ENCODE measurements around the gene LIME1. TPM values are rescaled to one million over a fixed set of nuclear protein-coding genes. Genes with fewer than 3 reads are reported as not detected.

The LIME1 gene
- total RNA-seq, 1 donor from 2014 or later: 0.47 TPM

DNA sequence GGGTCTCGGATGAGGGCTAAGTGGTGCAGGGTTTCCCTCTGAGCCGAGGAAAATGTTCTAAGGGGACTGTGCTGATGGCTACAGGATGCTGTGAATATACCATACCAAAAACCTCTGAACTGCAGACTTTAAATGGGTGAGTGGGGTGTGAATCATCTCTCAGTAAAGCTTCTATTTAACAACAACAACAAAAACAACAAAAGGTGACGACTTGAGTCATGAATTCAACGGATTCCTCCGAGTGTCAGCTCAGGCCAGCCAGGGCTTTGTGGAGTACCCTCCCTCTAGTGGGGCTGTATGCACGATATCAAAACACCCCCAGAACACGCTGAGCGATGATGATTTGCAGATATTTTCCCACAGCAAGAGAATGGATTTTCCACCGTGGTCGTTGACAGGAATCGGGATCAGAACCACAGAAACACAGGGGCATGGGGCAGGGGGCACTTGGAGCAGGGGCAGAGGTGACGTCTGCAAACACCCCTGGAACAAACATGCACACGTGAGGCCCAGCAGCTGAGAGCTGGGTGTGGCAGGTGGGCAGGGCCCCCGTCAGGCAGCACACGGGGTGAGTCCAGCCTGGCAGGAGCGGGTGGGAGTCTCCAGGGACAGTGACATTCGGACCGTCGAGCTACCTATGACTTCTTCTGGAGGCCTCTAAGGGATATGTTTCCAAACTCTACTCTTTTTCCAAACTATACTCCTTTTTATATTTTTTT, 41.7 kb downstream of the LIME1 start:
- Histone ChIP-seq H3K4me3 (no peak overlapping the region), H3K9ac (no peak overlapping the region), H3F3A (ENCODE audit: low read depth) (peaks cover 15% of the 10 kb centered on the region), H4K20me1 (ENCODE audit: low read depth) (peaks cover 4% of the 10 kb centered on the region), H3K9me3 (ENCODE audit: low read depth) (no peaks in the 10 kb centered on the region), H3K4me2 (no peak overlapping the region), H2AFZ (replicated peaks) (no peak overlapping the region), H3K79me2 (ENCODE audit: low read depth) (peaks cover 8% of the 10 kb centered on the region), H3K36me3 (no peaks in the 10 kb centered on the region), H3K4me1 (peaks cover 6% of the 10 kb centered on the region), H3K27me3 (no peaks in the 10 kb centered on the region), H3K27ac (no peak overlapping the region)
- Mint-ChIP-seq H3K4me1 (peaks cover 15% of the 10 kb centered on the region), H3K36me3 (peaks cover 6% of the 10 kb centered on the region), H3K9me3 (no peaks in the 10 kb centered on the region), H3K27ac (no peak overlapping the region), H3K4me3 (no peak overlapping the region), H3K27me3 (ENCODE audit: insufficient read depth, low read depth) (peaks cover 6% of the 10 kb centered on the region)
- TF ChIP-seq, protein P1, sequence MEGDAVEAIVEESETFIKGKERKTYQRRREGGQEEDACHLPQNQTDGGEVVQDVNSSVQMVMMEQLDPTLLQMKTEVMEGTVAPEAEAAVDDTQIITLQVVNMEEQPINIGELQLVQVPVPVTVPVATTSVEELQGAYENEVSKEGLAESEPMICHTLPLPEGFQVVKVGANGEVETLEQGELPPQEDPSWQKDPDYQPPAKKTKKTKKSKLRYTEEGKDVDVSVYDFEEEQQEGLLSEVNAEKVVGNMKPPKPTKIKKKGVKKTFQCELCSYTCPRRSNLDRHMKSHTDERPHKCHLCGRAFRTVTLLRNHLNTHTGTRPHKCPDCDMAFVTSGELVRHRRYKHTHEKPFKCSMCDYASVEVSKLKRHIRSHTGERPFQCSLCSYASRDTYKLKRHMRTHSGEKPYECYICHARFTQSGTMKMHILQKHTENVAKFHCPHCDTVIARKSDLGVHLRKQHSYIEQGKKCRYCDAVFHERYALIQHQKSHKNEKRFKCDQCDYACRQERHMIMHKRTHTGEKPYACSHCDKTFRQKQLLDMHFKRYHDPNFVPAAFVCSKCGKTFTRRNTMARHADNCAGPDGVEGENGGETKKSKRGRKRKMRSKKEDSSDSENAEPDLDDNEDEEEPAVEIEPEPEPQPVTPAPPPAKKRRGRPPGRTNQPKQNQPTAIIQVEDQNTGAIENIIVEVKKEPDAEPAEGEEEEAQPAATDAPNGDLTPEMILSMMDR (IDR thresholded peaks at IDR 0.05): no peak
- TF ChIP-seq EZH2phosphoT487 (IDR thresholded peaks at IDR 0.05): no peak
- no peak for TF ChIP-seq EZH2 (IDR thresholded peaks at IDR 0.05)
- DNase-seq (ENCODE audit: low spot score): no peak

DNA sequence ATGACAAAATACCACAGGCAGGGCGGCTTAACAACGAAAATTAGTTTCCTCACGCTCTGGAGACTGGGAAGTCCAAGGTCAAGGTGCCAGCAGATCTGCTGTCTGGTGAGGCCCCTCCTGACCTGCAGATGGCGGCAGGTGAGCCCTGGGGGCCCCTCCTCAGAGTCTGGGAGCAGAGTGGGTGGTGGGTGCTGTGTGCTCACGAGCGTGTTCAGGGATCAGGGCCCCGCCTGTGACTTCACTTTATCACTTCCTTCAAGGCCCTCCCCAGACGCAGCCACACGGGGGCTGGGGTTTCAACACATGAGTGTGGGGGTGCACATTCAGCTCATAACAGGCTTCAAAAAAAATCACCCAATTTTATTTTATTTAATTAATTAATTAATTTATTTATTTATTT, 42.4 kb downstream of the LIME1 start:
- Histone ChIP-seq H3F3A (ENCODE audit: low read depth) (peaks cover 15% of the 10 kb centered on the region), H3K79me2 (ENCODE audit: low read depth) (peaks cover 8% of the 10 kb centered on the region), H3K4me1 (peaks cover 6% of the 10 kb centered on the region), H3K9ac (no peak overlapping the region), H3K27me3 (no peaks in the 10 kb centered on the region), H3K9me3 (ENCODE audit: low read depth) (no peaks in the 10 kb centered on the region), H2AFZ (replicated peaks) (no peak overlapping the region), H4K20me1 (ENCODE audit: low read depth) (peaks cover 4% of the 10 kb centered on the region), H3K4me3 (no peak overlapping the region), H3K27ac (no peak overlapping the region), H3K4me2 (no peak overlapping the region), H3K36me3 (no peaks in the 10 kb centered on the region)
- H3K27ac Mint-ChIP-seq: no peak overlapping the region
- TF ChIP-seq EZH2phosphoT487 (IDR thresholded peaks at IDR 0.05): no peak
- TF ChIP-seq, protein P1 (IDR thresholded peaks at IDR 0.05): no peak
- TF ChIP-seq EZH2 (IDR thresholded peaks at IDR 0.05): no peak
- peaks cover 15% of the 10 kb centered on the region for H3K4me1 Mint-ChIP-seq
- H3K36me3 Mint-ChIP-seq: peaks cover 6% of the 10 kb centered on the region
- DNase-seq (ENCODE audit: low spot score): no peak
- no peaks in the 10 kb centered on the region for H3K9me3 Mint-ChIP-seq
- no peak overlapping the region for H3K4me3 Mint-ChIP-seq
- H3K27me3 Mint-ChIP-seq (ENCODE audit: insufficient read depth, low read depth): peaks cover 6% of the 10 kb centered on the region

DNA sequence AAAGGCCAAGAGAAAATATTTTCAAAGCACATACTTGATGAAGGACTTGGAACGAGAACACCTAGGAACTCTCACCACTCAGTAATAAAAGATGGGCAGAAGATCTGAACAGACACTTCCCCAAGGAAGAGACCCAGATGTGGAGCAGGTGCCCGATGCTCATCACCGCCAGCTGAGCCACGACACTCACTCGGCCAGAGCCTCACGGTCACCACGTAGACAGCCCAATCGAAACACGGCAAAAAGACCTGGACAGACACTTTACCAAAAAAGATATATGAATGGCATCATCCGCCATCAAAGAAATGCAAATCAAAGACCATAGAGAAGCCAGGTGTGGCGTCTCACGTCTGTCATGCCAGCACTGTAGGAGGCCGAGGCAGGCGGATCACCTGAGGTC, 44.7 kb downstream of the LIME1 start:
- TF ChIP-seq EZH2phosphoT487 (IDR thresholded peaks at IDR 0.05): no peak
- no peak for TF ChIP-seq EZH2 (IDR thresholded peaks at IDR 0.05)
- TF ChIP-seq, protein P1 (IDR thresholded peaks at IDR 0.05): no peak
- Histone ChIP-seq H3K36me3 (no peaks in the 10 kb centered on the region), H3K4me1 (peaks cover 8% of the 10 kb centered on the region), H4K20me1 (ENCODE audit: low read depth) (peaks cover 4% of the 10 kb centered on the region), H3K4me2 (no peak overlapping the region), H3K27ac (no peak overlapping the region), H3K79me2 (ENCODE audit: low read depth) (peaks cover 8% of the 10 kb centered on the region), H3K9ac (no peak overlapping the region), H3K27me3 (no peaks in the 10 kb centered on the region), H2AFZ (replicated peaks) (no peak overlapping the region), H3K9me3 (ENCODE audit: low read depth) (no peaks in the 10 kb centered on the region), H3K4me3 (no peak overlapping the region), H3F3A (ENCODE audit: low read depth) (peaks cover 10% of the 10 kb centered on the region)
- Mint-ChIP-seq H3K27me3 (ENCODE audit: insufficient read depth, low read depth) (peaks cover 6% of the 10 kb centered on the region), H3K4me1 (peaks cover 20% of the 10 kb centered on the region), H3K9me3 (no peaks in the 10 kb centered on the region), H3K36me3 (peaks cover 6% of the 10 kb centered on the region), H3K4me3 (no peak overlapping the region), H3K27ac (no peak overlapping the region)
- no peak for DNase-seq (ENCODE audit: low spot score)
